Calu3 (cell line): Measurements from ENCODE around the gene PPP1CA. TPM values are rescaled to one million over a fixed set of nuclear protein-coding genes. Genes with fewer than 3 reads are reported as not detected.

ENCODE experiments used
- BruUV-seq: library from RNA; stranded (reverse); fragments of 400-500 nt; replicated peaks from 2 replicates; lab custom pipeline; 2021; lab: Mats Ljungman, UMichigan
- CTCF ChIA-PET: fragments of 300-600 bp; sonication (Branson Sonifier 250); formaldehyde crosslinking; loops from one replicate; lab custom pipeline; 2022; ENCODE audit warnings: antibody characterized with exemption; lab: Charles Lee
- DNase-seq: peaks from one replicate; pipeline ENCODE4 v3.0.0; 2022
- H3K27ac Mint-ChIP-seq: one replicate; pipeline ENCODE4 v1.8.0; 2022; ENCODE audit warnings: mixed read lengths; ENCODE audit not compliant: unreplicated experiment
- H3K27me3 Mint-ChIP-seq: one replicate; pipeline ENCODE4 v1.8.0; 2022; ENCODE audit warnings: mixed read lengths; ENCODE audit not compliant: unreplicated experiment
- H3K36me3 Mint-ChIP-seq: one replicate; pipeline ENCODE4 v1.8.0; 2022; ENCODE audit warnings: mild to moderate bottlenecking, moderate library complexity, mixed read lengths; ENCODE audit not compliant: insufficient read depth, unreplicated experiment
- H3K4me1 Mint-ChIP-seq: one replicate; pipeline ENCODE4 v1.8.0; 2022; ENCODE audit warnings: mild to moderate bottlenecking, low read depth, mixed read lengths; ENCODE audit not compliant: unreplicated experiment
- H3K4me3 Mint-ChIP-seq: one replicate; pipeline ENCODE4 v1.8.0; 2022; ENCODE audit warnings: mild to moderate bottlenecking, low read depth, moderate library complexity, mixed read lengths; ENCODE audit not compliant: unreplicated experiment
- H3K9me3 Mint-ChIP-seq: one replicate; pipeline ENCODE4 v1.8.0; 2022; ENCODE audit warnings: low read depth, mixed read lengths; ENCODE audit not compliant: unreplicated experiment
- intact Hi-C: fragments of 100-400 bp; cut with micrococcal nuclease; formaldehyde crosslinking; loops from one replicate; pipeline ENCODE4 v1.10.0; 2022; ENCODE audit not compliant: unreplicated experiment
- total RNA-seq: library from RNA; stranded (reverse); gene quantifications from 2 replicates; pipeline ENCODE4 v1.2.3, GENCODE V29; 2022
- TF ChIP-seq, protein P1 (sequence below): fragments of 200-600 bp; IDR thresholded peaks from one replicate; pipeline ENCODE4 v1.8.0; 2022; ENCODE audit warnings: antibody characterized with exemption; ENCODE audit not compliant: unreplicated experiment

The PPP1CA gene
- total RNA-seq, 1 experiment from 2014 or later, result 180 TPM

GRCh38 chr11:67393990-67394389 is 7.7 kb downstream of the PPP1CA start:
- Mint-ChIP-seq H3K27ac (no peak overlapping the region), H3K4me1 (peaks cover 29% of the 10 kb centered on the region), H3K27me3 (no peaks in the 10 kb centered on the region), H3K9me3 (no peaks in the 10 kb centered on the region), H3K4me3 (peak overlapping the region; percentile 17), H3K36me3 (peaks cover 77% of the 10 kb centered on the region)
- no TSS peak for BruUV-seq
- intact Hi-C loops, result loop anchor here (5.0 kb wide), 1 partner anchor 42 kb away; the partner anchor contains the start of gene POLD4
- CTCF ChIA-PET, result no interaction called here
- TF ChIP-seq, protein P1, sequence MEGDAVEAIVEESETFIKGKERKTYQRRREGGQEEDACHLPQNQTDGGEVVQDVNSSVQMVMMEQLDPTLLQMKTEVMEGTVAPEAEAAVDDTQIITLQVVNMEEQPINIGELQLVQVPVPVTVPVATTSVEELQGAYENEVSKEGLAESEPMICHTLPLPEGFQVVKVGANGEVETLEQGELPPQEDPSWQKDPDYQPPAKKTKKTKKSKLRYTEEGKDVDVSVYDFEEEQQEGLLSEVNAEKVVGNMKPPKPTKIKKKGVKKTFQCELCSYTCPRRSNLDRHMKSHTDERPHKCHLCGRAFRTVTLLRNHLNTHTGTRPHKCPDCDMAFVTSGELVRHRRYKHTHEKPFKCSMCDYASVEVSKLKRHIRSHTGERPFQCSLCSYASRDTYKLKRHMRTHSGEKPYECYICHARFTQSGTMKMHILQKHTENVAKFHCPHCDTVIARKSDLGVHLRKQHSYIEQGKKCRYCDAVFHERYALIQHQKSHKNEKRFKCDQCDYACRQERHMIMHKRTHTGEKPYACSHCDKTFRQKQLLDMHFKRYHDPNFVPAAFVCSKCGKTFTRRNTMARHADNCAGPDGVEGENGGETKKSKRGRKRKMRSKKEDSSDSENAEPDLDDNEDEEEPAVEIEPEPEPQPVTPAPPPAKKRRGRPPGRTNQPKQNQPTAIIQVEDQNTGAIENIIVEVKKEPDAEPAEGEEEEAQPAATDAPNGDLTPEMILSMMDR, result no peak
- DNase-seq, result no peak

DNA sequence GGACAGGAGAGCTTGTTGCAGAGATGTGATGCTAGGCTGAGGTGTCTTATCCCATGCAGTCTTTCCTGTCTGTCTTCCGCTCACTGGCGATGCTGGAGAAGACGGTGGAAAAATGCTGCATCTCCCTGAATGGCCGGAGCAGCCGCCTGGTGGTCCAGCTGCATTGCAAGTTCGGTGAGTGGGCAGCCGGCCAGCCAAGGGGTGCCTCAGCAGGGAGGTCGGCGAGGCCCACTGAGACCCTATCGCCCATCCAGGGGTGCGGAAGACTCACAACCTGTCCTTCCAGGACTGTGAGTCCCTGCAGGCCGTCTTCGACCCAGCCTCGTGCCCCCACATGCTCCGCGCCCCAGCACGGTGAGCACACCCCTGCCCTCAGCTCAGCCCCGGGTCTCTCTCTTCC is 8.2 kb downstream of the PPP1CA start:
- Mint-ChIP-seq H3K27ac (no peak overlapping the region), H3K36me3 (peaks cover 72% of the 10 kb centered on the region), H3K4me1 (peaks cover 31% of the 10 kb centered on the region), H3K9me3 (no peaks in the 10 kb centered on the region), H3K4me3 (peak overlapping the region; percentile 17), H3K27me3 (no peaks in the 10 kb centered on the region)
- CTCF ChIA-PET, result no interaction called here
- no peak for DNase-seq
- TF ChIP-seq, protein P1, result no peak
- BruUV-seq, result TSS peak; percentile 34
- intact Hi-C loops, result loop anchor here (5.0 kb wide), 1 partner anchor 41 kb away; the partner anchor contains the start of gene POLD4

GRCh38 chr11:67392183-67392715 is 9.4 kb downstream of the PPP1CA start:
- H3K36me3 Mint-ChIP-seq, result peaks cover 61% of the 10 kb centered on the region

GRCh38 chr11:67391304-67392182 is 10.1 kb downstream of the PPP1CA start, which contains the start of gene RAD9A:
TSS of gene RAD9A (plus strand) at chr11:67391986. CDS start at chr11:67392045, 59 bp downstream.
- Mint-ChIP-seq H3K4me3 (peak within 1 kb of the TSS; percentile 91), H3K9me3 (no peaks in the 10 kb centered on the region), H3K27me3 (no peaks in the 10 kb centered on the region), H3K36me3 (peaks cover 55% of the 10 kb centered on the region), H3K27ac (peak within 1 kb of the TSS; percentile 73), H3K4me1 (peaks cover 31% of the 10 kb centered on the region)
- intact Hi-C loops, result loop anchor here (5.0 kb wide), 1 partner anchor 39 kb away; the partner anchor contains the start of gene POLD4
- TF ChIP-seq, protein P1, result no peak
- TSS peak; percentile 70 for BruUV-seq
- CTCF ChIA-PET, result interaction anchor here (0.8 to 1.7 kb wide), 9 partner anchors 9 to 114 kb away, joined by 3 to 9 read pairs (median 3); partner anchors contain the start of genes PITPNM1, POLD4 and PPP1CA
- DNase-seq, result peak; percentile 94

More at GRCh38 chr11:67392183-67392715, 9.4 kb downstream of the PPP1CA start:
- CTCF ChIA-PET, result interaction anchor here (0.7 to 1.7 kb wide), 9 partner anchors 9 to 60 kb away, joined by 3 to 9 read pairs (median 5); partner anchors contain the start of genes CORO1B, POLD4 and PPP1CA
- Mint-ChIP-seq H3K4me1 (peaks cover 31% of the 10 kb centered on the region), H3K4me3 (peak overlapping the region; percentile 91), H3K27me3 (no peaks in the 10 kb centered on the region), H3K27ac (peak overlapping the region; percentile 73), H3K9me3 (no peaks in the 10 kb centered on the region)
- DNase-seq, result no peak
- TF ChIP-seq, protein P1, result no peak
- BruUV-seq, result no TSS peak
- intact Hi-C loops, result loop anchor here (5.0 kb wide), 1 partner anchor 40 kb away; the partner anchor contains the start of gene POLD4
